ENCODE measurements around the gene YY1AP1. TPM values are rescaled to one million over a fixed set of nuclear protein-coding genes. Genes with fewer than 3 reads are reported as not detected.
"Not testable (repeated sequence)": the region's sequence is repeated elsewhere in the genome, so short reads cannot be mapped to it uniquely, and the experiment has no call there.

YY1AP1 gene
- total RNA-seq, 1 donor from 2014 or later, result 89.6 TPM

DNA sequence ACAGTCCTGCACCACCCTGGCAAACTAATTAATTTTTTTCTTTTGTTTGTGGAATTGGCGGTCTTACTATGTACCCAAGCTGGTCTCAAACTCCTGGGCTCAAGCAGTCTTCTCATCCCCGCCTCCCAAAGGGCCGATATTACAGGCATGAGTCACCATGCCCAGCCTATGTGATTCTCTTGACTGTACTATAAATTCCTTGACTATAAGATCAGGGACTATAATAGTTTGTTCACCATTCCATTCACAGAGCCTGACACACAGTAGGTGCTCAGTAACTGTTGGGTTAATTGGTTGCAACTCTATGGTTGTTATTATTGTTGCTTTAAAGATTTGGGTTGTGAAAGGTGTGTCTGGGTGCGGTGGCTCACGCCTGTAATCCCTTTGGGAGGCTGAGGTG lies 17.6 kb upstream of the YY1AP1 start:
- DNase-seq (no peak), ATAC-seq (ENCODE audit: low read depth) (no peak)
- TF ChIP-seq, protein P1, sequence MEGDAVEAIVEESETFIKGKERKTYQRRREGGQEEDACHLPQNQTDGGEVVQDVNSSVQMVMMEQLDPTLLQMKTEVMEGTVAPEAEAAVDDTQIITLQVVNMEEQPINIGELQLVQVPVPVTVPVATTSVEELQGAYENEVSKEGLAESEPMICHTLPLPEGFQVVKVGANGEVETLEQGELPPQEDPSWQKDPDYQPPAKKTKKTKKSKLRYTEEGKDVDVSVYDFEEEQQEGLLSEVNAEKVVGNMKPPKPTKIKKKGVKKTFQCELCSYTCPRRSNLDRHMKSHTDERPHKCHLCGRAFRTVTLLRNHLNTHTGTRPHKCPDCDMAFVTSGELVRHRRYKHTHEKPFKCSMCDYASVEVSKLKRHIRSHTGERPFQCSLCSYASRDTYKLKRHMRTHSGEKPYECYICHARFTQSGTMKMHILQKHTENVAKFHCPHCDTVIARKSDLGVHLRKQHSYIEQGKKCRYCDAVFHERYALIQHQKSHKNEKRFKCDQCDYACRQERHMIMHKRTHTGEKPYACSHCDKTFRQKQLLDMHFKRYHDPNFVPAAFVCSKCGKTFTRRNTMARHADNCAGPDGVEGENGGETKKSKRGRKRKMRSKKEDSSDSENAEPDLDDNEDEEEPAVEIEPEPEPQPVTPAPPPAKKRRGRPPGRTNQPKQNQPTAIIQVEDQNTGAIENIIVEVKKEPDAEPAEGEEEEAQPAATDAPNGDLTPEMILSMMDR (IDR thresholded peaks at IDR 0.05), result no peak
- H3K4me1 Mint-ChIP-seq, result peaks cover 15% of the 10 kb centered on the region
- no peak overlapping the region for H3K27ac Mint-ChIP-seq
- H3K36me3 Mint-ChIP-seq (ENCODE audit: low read depth), result peaks cover 7% of the 10 kb centered on the region
- intact Hi-C loops (cut with micrococcal nuclease), result no loop called here
- H3K4me3 Mint-ChIP-seq, result no peak overlapping the region
- no peaks in the 10 kb centered on the region for H3K9me3 Mint-ChIP-seq
- no peaks in the 10 kb centered on the region for H3K27me3 Mint-ChIP-seq
- CTCF ChIA-PET, result no interaction called here
- POLR2A ChIA-PET, result interaction anchor here (0.6 kb wide), 1 partner anchor 22 kb away, joined by 4 read pairs; no protein-coding TSS in a partner anchor

- DNase-seq; ATAC-seq (ENCODE audit: low read depth); H3K27me3 Mint-ChIP-seq; CTCF ChIA-PET; H3K4me3 Mint-ChIP-seq; H3K27ac Mint-ChIP-seq; H3K36me3 Mint-ChIP-seq (ENCODE audit: low read depth); H3K9me3 Mint-ChIP-seq; POLR2A ChIA-PET; intact Hi-C loops (cut with micrococcal nuclease): not testable (repeated sequence)
- H3K4me1 Mint-ChIP-seq, result peaks cover 17% of the 10 kb centered on the region
Measured at GRCh38 chr1:155704414-155704813, 15.8 kb upstream of the YY1AP1 start.

GRCh38 chr1:155703216-155703615 lies 14.6 kb upstream of the YY1AP1 start:
- DNase-seq (no peak), ATAC-seq (ENCODE audit: low read depth) (no peak)
- Mint-ChIP-seq H3K27me3 (no peaks in the 10 kb centered on the region), H3K36me3 (ENCODE audit: low read depth) (no peaks in the 10 kb centered on the region), H3K4me3 (no peak overlapping the region), H3K27ac (no peak overlapping the region), H3K4me1 (peaks cover 17% of the 10 kb centered on the region), H3K9me3 (no peaks in the 10 kb centered on the region)
- intact Hi-C loops (cut with micrococcal nuclease), result no loop called here
- TF ChIP-seq, protein P1 (IDR thresholded peaks at IDR 0.05), result no peak
- ChIA-PET POLR2A (no interaction called here), CTCF (no interaction called here)

GRCh38 chr1:155701675-155702074 lies 13.1 kb upstream of the YY1AP1 start:
- H3K9me3 Mint-ChIP-seq; H3K36me3 Mint-ChIP-seq (ENCODE audit: low read depth); H3K27ac Mint-ChIP-seq; ATAC-seq (ENCODE audit: low read depth); H3K27me3 Mint-ChIP-seq; DNase-seq; H3K4me3 Mint-ChIP-seq; CTCF ChIA-PET; intact Hi-C loops (cut with micrococcal nuclease): not testable (repeated sequence)
- peaks cover 15% of the 10 kb centered on the region for H3K4me1 Mint-ChIP-seq
- POLR2A ChIA-PET, result interaction anchor here (0.6 to 0.7 kb wide), 3 partner anchors 136 to 728 kb away, joined by 3 to 7 read pairs (median 4); partner anchors contain the start of gene GON4L

GRCh38 chr1:155699062-155699461 lies 10.5 kb upstream of the YY1AP1 start:
- ATAC-seq (ENCODE audit: low read depth); H3K9me3 Mint-ChIP-seq; H3K27me3 Mint-ChIP-seq; CTCF ChIA-PET; intact Hi-C loops (cut with micrococcal nuclease); POLR2A ChIA-PET; DNase-seq; H3K27ac Mint-ChIP-seq; H3K4me3 Mint-ChIP-seq: not testable (repeated sequence)
- H3K36me3 Mint-ChIP-seq (ENCODE audit: low read depth), result peaks cover 11% of the 10 kb centered on the region
- H3K4me1 Mint-ChIP-seq, result peaks cover 32% of the 10 kb centered on the region

DNA sequence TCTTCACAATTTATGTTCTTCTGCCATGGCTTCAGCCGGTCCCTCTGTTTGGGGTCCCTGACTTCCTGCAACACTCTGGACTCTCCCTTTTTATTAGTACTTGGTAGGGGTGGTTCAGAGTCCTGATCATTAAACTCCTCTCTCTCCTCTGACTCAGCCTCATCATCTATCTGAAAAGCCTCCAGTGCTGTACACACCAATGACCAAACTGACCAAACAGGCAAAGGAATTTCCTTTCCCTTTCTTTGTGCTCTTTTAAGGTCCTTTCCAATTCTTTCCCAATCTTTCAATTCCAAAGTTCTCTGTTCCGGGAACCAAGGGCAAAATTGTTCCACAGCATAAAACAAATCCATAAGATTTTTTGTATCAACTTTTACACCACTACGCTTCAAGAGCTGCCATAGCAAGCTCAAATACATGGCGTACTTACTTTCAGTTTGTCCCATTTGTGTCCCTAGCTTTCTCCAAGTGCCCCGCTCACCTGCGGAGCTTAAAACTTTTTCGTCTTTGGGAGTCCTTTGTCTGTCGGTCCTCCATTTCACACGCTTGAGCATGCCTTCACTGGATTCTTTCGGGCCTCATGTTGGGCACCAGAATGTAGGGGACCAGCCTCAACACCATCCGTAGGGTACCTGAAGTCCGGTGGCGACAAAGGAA lies 9.9 kb upstream of the YY1AP1 start:
- Mint-ChIP-seq H3K27me3 (no peaks in the 10 kb centered on the region), H3K4me1 (peaks cover 32% of the 10 kb centered on the region), H3K4me3 (no peak overlapping the region), H3K27ac (no peak overlapping the region), H3K36me3 (ENCODE audit: low read depth) (peaks cover 11% of the 10 kb centered on the region), H3K9me3 (no peaks in the 10 kb centered on the region)
- ChIA-PET POLR2A (no interaction called here), CTCF (no interaction called here)
- no peak for DNase-seq
- TF ChIP-seq, protein P1 (IDR thresholded peaks at IDR 0.05), result no peak
- no peak for ATAC-seq (ENCODE audit: low read depth)
- intact Hi-C loops (cut with micrococcal nuclease), result no loop called here

DNA sequence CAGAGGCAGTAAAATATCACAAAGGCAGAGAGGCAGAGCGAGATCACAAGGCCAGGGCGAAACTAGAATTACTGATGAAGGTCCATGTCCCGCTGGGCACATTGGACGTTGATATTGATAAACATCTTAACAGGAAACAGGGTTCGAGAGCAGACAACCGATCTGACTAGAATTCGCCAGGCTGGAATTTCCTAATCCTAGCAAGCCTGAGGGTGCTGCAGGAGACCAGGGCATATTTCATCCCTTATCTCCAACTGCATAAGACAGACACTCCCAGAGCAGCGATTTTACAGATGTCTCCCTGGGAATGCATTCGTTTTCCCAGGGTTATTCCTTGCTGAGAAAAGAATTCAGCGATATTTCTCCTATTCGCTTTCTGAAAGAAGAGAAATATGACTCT lies 9.0 kb upstream of the YY1AP1 start:
- POLR2A ChIA-PET; H3K4me3 Mint-ChIP-seq; intact Hi-C loops (cut with micrococcal nuclease); DNase-seq; H3K9me3 Mint-ChIP-seq; H3K27me3 Mint-ChIP-seq; H3K27ac Mint-ChIP-seq; ATAC-seq (ENCODE audit: low read depth); CTCF ChIA-PET: not testable (repeated sequence)
- peaks cover 31% of the 10 kb centered on the region for H3K4me1 Mint-ChIP-seq
- H3K36me3 Mint-ChIP-seq (ENCODE audit: low read depth), result peaks cover 12% of the 10 kb centered on the region
